Activated CD4-positive, alpha-beta T cell treated with anti-CD3 and anti-CD28 coated beads for 36 hours (primary cell): ENCODE results near the gene SEC14L2. TPM values are rescaled to one million over a fixed set of nuclear protein-coding genes. Genes with fewer than 3 reads are reported as not detected.

ENCODE experiments used
- ATAC-seq: fragments of 200-7000 bp; cut with Tn5 transposase; one replicate; pipeline ENCODE4 v1.10.0; 2021; ENCODE audit warnings: mild to moderate bottlenecking, moderate library complexity
- CTCF ChIA-PET: fragments of 350-600 bp; sonication (Branson Sonifier 250); formaldehyde crosslinking; loops from one replicate; lab custom pipeline; 2021; ENCODE audit warnings: antibody characterized with exemption; lab: Charles Lee
- POLR2A ChIA-PET: fragments of 350-600 bp; sonication (Branson Sonifier 250); formaldehyde crosslinking; loops from one replicate; lab custom pipeline; 2021; ENCODE audit warnings: antibody characterized with exemption, inconsistent platforms; lab: Charles Lee
- DNase-seq: peaks from one replicate; pipeline ENCODE4 v3.0.0-alpha.2; 2020
- H3K27ac Mint-ChIP-seq: one replicate; pipeline ENCODE4 v1.8.0; 2021; ENCODE audit warnings: mixed read lengths
- H3K27me3 Mint-ChIP-seq: one replicate; pipeline ENCODE4 v1.8.0; 2021; ENCODE audit warnings: mixed read lengths
- H3K36me3 Mint-ChIP-seq: one replicate; pipeline ENCODE4 v1.8.0; 2021; ENCODE audit warnings: low read depth, mixed read lengths
- H3K4me1 Mint-ChIP-seq: one replicate; pipeline ENCODE4 v1.8.0; 2021; ENCODE audit warnings: mixed read lengths
- H3K4me3 Mint-ChIP-seq: one replicate; pipeline ENCODE4 v1.8.0; 2021; ENCODE audit warnings: mild to moderate bottlenecking, moderate library complexity, mixed read lengths
- H3K9me3 Mint-ChIP-seq: one replicate; pipeline ENCODE4 v1.8.0; 2021; ENCODE audit warnings: low read depth, mixed read lengths
- intact Hi-C, 2 experiments: fragments of 100-400 bp; cut with DNase I in 1 of 2; cut with micrococcal nuclease in 1 of 2; formaldehyde crosslinking; loops; one replicate each; pipeline versions ENCODE4 v1.14.2 to v1.15.1; 2022 to 2024; cut with DNase I, micrococcal nuclease
- total RNA-seq, 2 experiments: library from RNA; stranded (reverse); gene quantifications; one replicate each; pipeline ENCODE4 v1.2.3, GENCODE V29; 2021

Gene SEC14L2
- total RNA-seq, 2 experiments from 2014 or later, result 13.8 to 18.2 TPM

DNA sequence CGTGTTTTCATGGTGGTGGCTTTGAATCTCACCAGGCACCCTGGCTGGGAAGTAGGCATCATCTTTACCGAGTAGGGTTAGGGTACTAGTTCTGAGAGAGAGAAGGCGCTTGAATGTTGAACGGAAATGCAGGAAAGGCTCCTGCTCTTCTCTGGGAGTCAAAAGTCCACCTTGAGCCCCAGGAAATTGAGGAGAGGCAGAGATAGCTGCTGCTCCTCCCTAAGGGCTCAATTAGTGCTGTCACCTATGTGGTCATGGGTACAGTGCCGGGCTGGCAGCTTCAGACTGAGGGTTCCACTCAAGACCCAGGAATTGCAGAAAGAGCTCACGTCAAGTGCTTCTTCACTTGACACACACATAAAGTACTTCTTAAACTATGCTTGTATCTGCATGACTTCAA lies 38.3 kb upstream of the SEC14L2 start:
- intact Hi-C loops, result loop anchor here in 1 of 2 experiments (5.0 kb wide), 1 partner anchor 64 kb away; no protein-coding TSS in a partner anchor
- POLR2A ChIA-PET, result no interaction called here

GRCh38 chr22:30361916-30362650 lies 34.7 kb upstream of the SEC14L2 start:
- no peak overlapping the region for H3K4me3 Mint-ChIP-seq
- no peaks in the 10 kb centered on the region for H3K9me3 Mint-ChIP-seq
- H3K27ac Mint-ChIP-seq, result no peak overlapping the region
- ChIA-PET CTCF (interaction anchor here (0.5 to 0.7 kb wide), 2 partner anchors 13 to 24 kb away, joined by 3 read pairs; no protein-coding TSS in a partner anchor), POLR2A (interaction anchor here (0.5 kb wide), 1 partner anchor 19 kb away, joined by 4 read pairs; no protein-coding TSS in a partner anchor)
- H3K27me3 Mint-ChIP-seq, result no peaks in the 10 kb centered on the region
- peaks cover 8% of the 10 kb centered on the region for H3K4me1 Mint-ChIP-seq
- intact Hi-C loops, result no loop called here
- no peak for DNase-seq
- no peaks in the 10 kb centered on the region for H3K36me3 Mint-ChIP-seq
- no peak for ATAC-seq

More for the DNA sequence above, 38.3 kb upstream of the SEC14L2 start:
- no peaks in the 10 kb centered on the region for H3K9me3 Mint-ChIP-seq
- peaks cover 17% of the 10 kb centered on the region for H3K36me3 Mint-ChIP-seq
- no peaks in the 10 kb centered on the region for H3K27me3 Mint-ChIP-seq
- DNase-seq, result no peak
- peaks cover 32% of the 10 kb centered on the region for H3K4me1 Mint-ChIP-seq
- no peak for ATAC-seq
- H3K27ac Mint-ChIP-seq, result no peak overlapping the region
- CTCF ChIA-PET, result interaction anchor here (0.8 to 1.5 kb wide), 3 partner anchors 27 to 71 kb away, joined by 3 to 4 read pairs (median 3); no protein-coding TSS in a partner anchor
- no peak overlapping the region for H3K4me3 Mint-ChIP-seq

DNA sequence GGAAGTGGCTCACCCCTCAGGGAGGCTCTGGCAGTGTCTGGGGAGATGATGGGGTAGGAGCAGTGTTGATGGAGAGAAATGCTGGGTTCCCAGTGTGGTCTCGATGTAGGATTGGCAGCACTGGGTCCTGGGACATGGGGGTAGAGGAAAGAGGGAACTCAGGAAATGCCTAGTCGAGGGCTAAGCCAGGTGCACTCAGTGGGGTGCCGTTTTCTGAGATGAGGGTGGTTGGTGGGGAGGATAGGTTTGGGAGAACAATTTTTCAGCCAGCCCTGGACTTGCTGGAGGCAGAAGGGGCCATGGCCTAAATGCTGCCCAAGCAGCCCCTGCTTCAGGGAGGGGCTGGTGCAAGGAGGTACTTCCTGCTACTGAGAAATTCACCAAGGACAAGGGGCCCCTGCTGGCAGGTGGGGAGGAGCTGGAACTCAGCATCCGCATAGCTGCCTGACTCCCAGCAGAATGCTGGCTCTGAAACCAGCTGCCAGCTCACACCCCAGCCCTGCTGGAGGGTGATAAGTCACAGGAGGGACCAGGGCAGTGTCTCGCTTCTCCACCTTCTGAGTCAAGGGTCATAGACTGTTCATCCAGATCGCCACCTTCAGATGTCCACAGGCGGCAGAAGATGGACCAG lies 34.1 kb upstream of the SEC14L2 start:
- Mint-ChIP-seq H3K4me3 (no peak overlapping the region), H3K9me3 (no peaks in the 10 kb centered on the region), H3K4me1 (peaks cover 4% of the 10 kb centered on the region), H3K27me3 (no peaks in the 10 kb centered on the region), H3K36me3 (no peaks in the 10 kb centered on the region), H3K27ac (no peak overlapping the region)
- ATAC-seq (no peak), DNase-seq (no peak)
- intact Hi-C loops, result no loop called here
- ChIA-PET POLR2A (no interaction called here), CTCF (interaction anchor here (0.5 to 0.7 kb wide), 3 partner anchors 12 to 820 kb away, joined by 3 read pairs; no protein-coding TSS in a partner anchor)

GRCh38 chr22:30365891-30366290 lies 30.9 kb upstream of the SEC14L2 start:
- H3K4me1 Mint-ChIP-seq, result no peaks in the 10 kb centered on the region
- no peak overlapping the region for H3K27ac Mint-ChIP-seq
- no peak for DNase-seq
- CTCF ChIA-PET, result interaction anchor here (0.9 kb wide), 1 partner anchor 59 kb away, joined by 3 read pairs; no protein-coding TSS in a partner anchor
- POLR2A ChIA-PET, result interaction anchor here (0.6 kb wide), 1 partner anchor 77 kb away, joined by 3 read pairs; no protein-coding TSS in a partner anchor
- H3K27me3 Mint-ChIP-seq, result no peaks in the 10 kb centered on the region
- no peaks in the 10 kb centered on the region for H3K36me3 Mint-ChIP-seq
- no peak for ATAC-seq
- intact Hi-C loops, result no loop called here
- H3K9me3 Mint-ChIP-seq, result no peaks in the 10 kb centered on the region
- no peak overlapping the region for H3K4me3 Mint-ChIP-seq

GRCh38 chr22:30368420-30368819 lies 28.4 kb upstream of the SEC14L2 start:
- Mint-ChIP-seq H3K27me3 (no peaks in the 10 kb centered on the region), H3K9me3 (no peaks in the 10 kb centered on the region), H3K27ac (no peak overlapping the region), H3K36me3 (no peaks in the 10 kb centered on the region), H3K4me1 (no peaks in the 10 kb centered on the region), H3K4me3 (no peak overlapping the region)
- DNase-seq (no peak), ATAC-seq (no peak)
- intact Hi-C loops, result no loop called here
- CTCF ChIA-PET, result interaction anchor here (0.5 to 1.4 kb wide), 7 partner anchors 11 to 105 kb away, joined by 3 to 9 read pairs (median 3); partner anchors contain the start of genes CCDC157 and SF3A1
- POLR2A ChIA-PET, result interaction anchor here (0.7 kb wide), 1 partner anchor 184 kb away, joined by 4 read pairs; no protein-coding TSS in a partner anchor

- ChIA-PET POLR2A (no interaction called here), CTCF (no interaction called here)
- no peak overlapping the region for H3K4me3 Mint-ChIP-seq
- no peaks in the 10 kb centered on the region for H3K4me1 Mint-ChIP-seq
- H3K27me3 Mint-ChIP-seq, result no peaks in the 10 kb centered on the region
- H3K27ac Mint-ChIP-seq, result no peak overlapping the region
- no peaks in the 10 kb centered on the region for H3K9me3 Mint-ChIP-seq
- intact Hi-C loops, result no loop called here
- ATAC-seq, result no peak
- DNase-seq, result no peak
- H3K36me3 Mint-ChIP-seq, result no peaks in the 10 kb centered on the region
Observed at GRCh38 chr22:30370641-30371230, 26.1 kb upstream of the SEC14L2 start.

GRCh38 chr22:30371321-30371720 lies 25.5 kb upstream of the SEC14L2 start:
- Mint-ChIP-seq H3K4me1 (no peaks in the 10 kb centered on the region), H3K36me3 (no peaks in the 10 kb centered on the region), H3K4me3 (no peak overlapping the region), H3K9me3 (no peaks in the 10 kb centered on the region), H3K27me3 (no peaks in the 10 kb centered on the region), H3K27ac (no peak overlapping the region)
- ATAC-seq, result no peak
- intact Hi-C loops, result no loop called here
- POLR2A ChIA-PET, result no interaction called here
- DNase-seq, result no peak
- CTCF ChIA-PET, result no interaction called here

- Mint-ChIP-seq H3K4me3 (no peak overlapping the region), H3K4me1 (no peaks in the 10 kb centered on the region), H3K9me3 (no peaks in the 10 kb centered on the region), H3K36me3 (no peaks in the 10 kb centered on the region), H3K27me3 (no peaks in the 10 kb centered on the region), H3K27ac (no peak overlapping the region)
- ATAC-seq, result no peak
- intact Hi-C loops, result no loop called here
- ChIA-PET CTCF (interaction anchor here (1.5 kb wide), 1 partner anchor 9 kb away, joined by 3 read pairs; no protein-coding TSS in a partner anchor), POLR2A (no interaction called here)
- no peak for DNase-seq
Observed at GRCh38 chr22:30371981-30372380, 24.8 kb upstream of the SEC14L2 start.

DNA sequence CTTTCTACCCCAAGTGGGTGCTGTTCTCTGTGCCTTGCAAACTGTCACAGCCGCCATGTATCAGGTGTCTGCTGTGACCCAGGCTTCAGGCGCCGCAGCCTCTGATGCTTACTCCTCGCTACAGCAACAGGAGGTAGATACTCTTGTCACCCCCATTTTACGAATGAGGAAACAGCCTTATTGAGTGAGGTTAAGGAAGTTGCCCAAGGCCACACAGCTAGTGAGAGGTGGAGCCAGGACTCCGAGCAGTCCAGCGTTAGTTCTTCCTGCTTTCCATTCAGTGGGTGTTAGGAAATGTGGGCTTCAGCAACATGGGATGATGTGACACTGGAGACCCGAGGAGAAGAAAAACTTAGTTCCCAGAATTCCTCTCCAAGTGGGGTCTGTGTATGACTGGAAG lies 23.9 kb upstream of the SEC14L2 start:
- POLR2A ChIA-PET, result no interaction called here
- CTCF ChIA-PET, result interaction anchor here (1.5 kb wide), 1 partner anchor 9 kb away, joined by 3 read pairs; no protein-coding TSS in a partner anchor

GRCh38 chr22:30373331-30374325 lies 23.2 kb upstream of the SEC14L2 start:
- POLR2A ChIA-PET, result interaction anchor here (0.6 kb wide), 1 partner anchor 87 kb away, joined by 4 read pairs; no protein-coding TSS in a partner anchor
- Mint-ChIP-seq H3K9me3 (no peaks in the 10 kb centered on the region), H3K36me3 (no peaks in the 10 kb centered on the region), H3K27me3 (no peaks in the 10 kb centered on the region), H3K27ac (no peak overlapping the region), H3K4me3 (no peak overlapping the region), H3K4me1 (no peaks in the 10 kb centered on the region)
- DNase-seq (no peak), ATAC-seq (no peak)
- CTCF ChIA-PET, result interaction anchor here (0.7 to 1.5 kb wide), 2 partner anchors 8 to 12 kb away, joined by 3 read pairs; no protein-coding TSS in a partner anchor
- intact Hi-C loops, result no loop called here

More for the DNA sequence above, 23.9 kb upstream of the SEC14L2 start:
- Mint-ChIP-seq H3K27me3 (no peaks in the 10 kb centered on the region), H3K4me3 (no peak overlapping the region), H3K4me1 (no peaks in the 10 kb centered on the region), H3K36me3 (no peaks in the 10 kb centered on the region), H3K9me3 (no peaks in the 10 kb centered on the region), H3K27ac (no peak overlapping the region)
- DNase-seq (no peak), ATAC-seq (no peak)
- intact Hi-C loops, result no loop called here
